HCEC 1CT (cell line): Measurements from ENCODE around the gene GRIK1.

Experiments
- DNase-seq: peaks from one replicate; pipeline ENCODE4 v3.0.0-alpha.2; 2017

The GRIK1 gene

DNA sequence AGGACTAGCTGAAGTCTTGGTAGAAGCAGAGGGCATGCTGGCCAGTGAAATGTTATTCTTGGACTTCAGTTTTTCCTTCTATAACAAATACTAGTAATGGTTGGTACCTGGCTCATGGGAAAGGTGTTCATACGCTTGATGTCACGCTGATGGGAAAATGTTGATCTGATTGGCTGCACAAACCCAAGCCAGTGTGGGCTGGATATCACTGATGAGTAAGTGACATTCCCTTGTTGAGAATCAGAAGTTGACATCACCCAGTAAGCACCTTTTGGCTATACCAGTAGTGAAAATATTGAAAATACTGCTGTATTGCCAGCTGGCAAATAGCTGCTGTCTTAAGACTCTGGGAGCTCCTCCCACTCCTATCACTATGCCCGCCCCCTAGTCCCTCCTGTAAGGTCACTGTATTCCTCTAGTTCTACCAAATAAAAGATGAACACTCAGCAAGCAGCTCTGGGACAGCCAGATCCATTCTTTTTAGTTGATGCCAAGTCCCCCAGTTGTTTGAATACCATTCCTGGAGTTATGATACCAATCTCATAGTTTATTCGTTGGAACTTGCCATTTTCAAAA lies 168.2 kb downstream of the GRIK1 start:
- DNase-seq, result no peak

- no peak for DNase-seq
Observed at GRCh38 chr21:29763674-29764073, 176.1 kb downstream of the GRIK1 start.

- no peak for DNase-seq
Observed at GRCh38 chr21:29762570-29763082, 177.2 kb downstream of the GRIK1 start.

DNA sequence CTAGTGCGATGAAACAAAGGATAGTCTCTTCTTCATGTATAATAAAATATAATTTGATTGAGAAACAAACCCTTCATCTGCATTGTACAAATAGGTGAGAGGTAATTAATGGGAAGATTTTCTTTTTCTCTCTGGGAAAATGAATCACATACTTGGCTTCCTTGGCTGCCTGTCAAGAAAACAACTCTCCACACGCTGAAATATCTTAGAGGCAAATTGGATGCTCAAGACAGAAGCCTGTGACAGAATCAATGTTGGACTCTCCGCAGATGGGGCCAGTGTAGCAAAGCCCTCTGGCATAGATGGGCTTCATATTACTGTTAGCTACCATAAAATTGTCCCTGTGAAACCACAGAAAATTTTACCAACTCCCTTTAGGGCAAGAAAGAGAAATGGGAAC lies 186.6 kb downstream of the GRIK1 start:
- DNase-seq, result no peak

- no peak for DNase-seq
Observed at GRCh38 chr21:29751473-29752185, 188.2 kb downstream of the GRIK1 start.

DNA sequence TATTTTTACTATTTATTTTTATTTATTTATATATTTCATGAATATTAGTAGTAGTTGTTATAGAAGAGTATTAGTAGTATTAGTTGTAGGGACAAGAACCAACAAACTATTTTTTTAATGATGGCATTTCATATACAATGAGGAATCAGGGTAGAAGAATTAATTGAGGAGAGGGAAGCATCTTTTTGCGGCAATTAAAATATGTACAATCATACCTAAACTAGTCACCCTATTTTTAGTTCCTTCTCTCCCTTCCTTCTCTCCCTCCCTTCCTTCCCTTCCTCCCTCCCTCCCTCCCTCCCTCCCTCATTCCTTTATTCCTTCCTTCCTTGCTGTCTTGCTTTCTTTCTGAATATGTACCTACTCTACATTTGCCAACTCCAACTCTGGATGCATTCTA lies 189.8 kb downstream of the GRIK1 start:
- no peak for DNase-seq

DNA sequence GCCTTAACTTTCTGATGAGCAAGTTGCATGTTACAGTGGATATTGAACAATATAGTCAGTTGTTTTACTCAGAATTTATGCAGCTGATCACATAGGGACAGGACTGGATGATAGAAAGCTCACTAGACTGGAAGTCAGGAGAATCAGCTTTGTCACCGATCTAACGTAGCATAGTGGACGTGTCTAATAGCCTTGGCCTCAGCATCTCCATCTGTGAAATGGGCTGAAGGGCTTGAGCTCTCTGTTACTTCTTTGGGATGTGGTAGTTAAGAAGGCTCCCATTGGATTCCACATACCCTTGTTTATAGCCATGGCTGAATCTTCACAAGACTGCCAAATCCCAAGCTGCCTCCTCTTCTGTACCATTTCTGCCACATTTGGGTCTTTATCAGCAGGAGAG lies 190.6 kb downstream of the GRIK1 start:
- no peak for DNase-seq

DNA sequence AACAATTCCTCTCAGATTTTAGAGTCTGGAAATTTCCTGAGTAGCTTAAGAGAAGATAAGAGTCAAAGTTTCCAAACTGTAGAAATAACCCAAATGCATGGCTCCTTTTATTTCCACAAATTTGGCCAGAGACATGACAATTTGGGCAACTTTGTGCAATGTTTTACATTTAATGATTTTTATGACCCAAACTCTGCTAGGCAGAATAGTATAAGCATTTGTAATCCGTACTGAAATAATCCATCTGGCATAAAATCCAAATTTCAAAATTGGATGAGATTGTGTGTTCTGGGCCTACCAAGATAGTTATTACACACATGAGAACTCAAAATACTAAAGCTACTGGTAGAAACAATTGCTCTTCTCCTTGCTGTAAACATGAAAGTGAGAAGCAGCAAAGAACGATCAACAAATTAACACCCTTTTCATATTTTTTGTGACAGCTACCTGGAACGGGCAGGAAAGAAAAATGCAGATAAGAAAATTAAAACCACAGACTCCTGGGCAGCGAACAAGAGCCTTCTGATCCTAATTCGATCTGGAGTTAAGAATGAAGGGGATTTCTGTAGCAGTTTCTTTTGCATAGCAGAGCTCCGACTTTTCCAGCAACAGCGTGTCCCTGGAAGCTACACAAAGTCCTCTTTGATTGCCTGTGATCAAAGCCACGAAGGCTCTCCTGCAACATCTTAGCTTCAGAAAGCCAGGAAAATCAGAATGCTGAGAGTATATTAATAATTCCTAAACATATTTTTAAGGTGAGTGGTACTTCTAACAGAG lies 191.2 kb downstream of the GRIK1 start:
- DNase-seq, result no peak

- DNase-seq, result no peak
Observed at GRCh38 chr21:29741761-29742160, 198.0 kb downstream of the GRIK1 start.

GRCh38 chr21:29739176-29739575 lies 200.6 kb downstream of the GRIK1 start:
- no peak for DNase-seq

- DNase-seq, result no peak
Observed at GRCh38 chr21:29738730-29739129, 201.1 kb downstream of the GRIK1 start.

GRCh38 chr21:29737186-29737585 lies 202.6 kb downstream of the GRIK1 start:
- DNase-seq, result no peak

DNA sequence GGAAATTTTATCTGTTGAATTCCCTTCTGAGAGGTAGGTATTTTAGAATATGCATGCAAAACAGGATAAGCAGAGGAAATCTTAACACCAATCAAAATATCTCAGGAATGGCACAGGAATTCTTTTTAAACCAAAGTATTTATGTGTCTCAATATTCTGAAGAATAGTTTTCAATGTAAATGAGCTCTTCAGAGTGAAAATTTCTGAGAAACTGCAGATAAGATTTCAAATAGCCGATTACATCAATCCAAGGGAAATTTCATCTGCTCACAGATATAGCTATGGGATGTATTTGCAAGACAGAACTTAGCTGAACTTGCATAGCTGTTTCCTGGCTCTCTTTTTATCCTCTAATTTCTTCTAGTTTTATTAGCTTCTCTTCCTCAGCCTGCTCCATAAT lies 209.5 kb downstream of the GRIK1 start:
- no peak for DNase-seq

- no peak for DNase-seq
Observed at GRCh38 chr21:29726044-29726443, 213.8 kb downstream of the GRIK1 start.

DNA sequence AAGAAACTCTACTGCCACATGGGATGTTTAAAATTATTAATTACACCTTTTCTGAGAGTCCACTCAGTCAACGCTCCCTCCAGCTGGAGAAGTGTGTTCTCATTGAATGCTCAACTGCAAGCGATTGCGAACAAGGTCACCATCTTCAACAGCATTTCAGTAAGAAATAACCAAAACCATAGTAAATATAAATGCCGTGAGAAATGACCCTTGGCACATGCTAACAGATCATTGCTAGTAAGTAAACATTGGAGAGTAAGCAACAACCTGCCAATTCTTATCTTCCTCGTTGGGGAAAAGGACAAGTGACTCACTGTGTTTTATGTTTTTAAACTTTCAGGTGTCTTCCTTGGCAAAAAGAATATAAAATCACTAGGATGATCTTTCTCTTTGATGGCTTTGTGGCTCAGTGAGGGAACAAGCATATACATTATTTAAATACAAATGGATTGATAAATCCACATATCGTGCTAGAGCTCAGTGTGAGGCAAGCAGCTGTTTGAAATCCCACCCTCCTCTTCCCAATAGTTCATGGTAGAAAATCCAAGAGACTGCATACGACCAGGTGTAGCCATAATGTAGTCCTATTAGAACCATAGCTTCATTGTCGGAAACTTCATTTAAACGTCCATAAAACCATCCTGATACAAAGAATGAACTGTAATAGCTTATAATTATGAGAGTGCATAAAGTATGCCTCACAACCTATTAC lies 214.6 kb downstream of the GRIK1 start:
- DNase-seq, result no peak

GRCh38 chr21:29721964-29722363 lies 217.8 kb downstream of the GRIK1 start:
- DNase-seq, result no peak

DNA sequence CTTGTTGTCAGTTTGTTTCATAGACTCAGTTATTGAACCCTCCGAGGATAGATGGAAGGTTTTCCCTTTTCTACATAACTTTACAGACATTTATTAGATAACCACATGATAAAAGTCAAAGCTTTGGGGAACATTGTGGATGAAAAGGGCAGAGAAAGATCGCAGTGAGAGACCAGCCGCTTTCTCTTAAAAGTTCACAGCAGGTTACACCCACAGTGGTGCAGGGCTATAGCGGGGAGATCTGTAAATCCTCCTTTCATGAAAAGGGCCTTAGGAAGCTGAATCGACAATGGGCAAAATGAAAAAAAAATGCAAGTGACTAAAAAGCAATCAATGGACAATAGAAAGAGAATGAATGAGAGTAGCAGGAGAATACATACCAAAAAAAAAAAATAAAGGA lies 218.6 kb downstream of the GRIK1 start:
- DNase-seq, result no peak

DNA sequence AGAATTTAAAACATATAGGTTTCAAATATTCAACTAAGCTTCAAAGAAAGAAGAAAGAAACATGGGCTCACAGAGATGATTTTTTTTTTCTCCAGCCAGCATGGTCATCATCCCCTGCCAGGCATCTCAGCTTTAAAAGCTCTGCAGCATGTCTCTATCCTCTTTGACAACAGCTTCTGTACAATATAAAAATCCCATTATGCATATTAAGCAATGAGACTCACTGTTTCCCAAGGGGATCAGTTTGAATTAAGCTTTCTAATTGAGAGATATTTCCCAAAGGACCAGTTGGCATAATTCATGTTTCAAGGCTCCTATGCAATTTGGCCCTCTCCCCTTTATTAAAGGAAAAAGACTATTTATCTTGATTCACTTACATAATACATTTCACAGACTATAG lies 220.3 kb downstream of the GRIK1 start:
- no peak for DNase-seq

DNA sequence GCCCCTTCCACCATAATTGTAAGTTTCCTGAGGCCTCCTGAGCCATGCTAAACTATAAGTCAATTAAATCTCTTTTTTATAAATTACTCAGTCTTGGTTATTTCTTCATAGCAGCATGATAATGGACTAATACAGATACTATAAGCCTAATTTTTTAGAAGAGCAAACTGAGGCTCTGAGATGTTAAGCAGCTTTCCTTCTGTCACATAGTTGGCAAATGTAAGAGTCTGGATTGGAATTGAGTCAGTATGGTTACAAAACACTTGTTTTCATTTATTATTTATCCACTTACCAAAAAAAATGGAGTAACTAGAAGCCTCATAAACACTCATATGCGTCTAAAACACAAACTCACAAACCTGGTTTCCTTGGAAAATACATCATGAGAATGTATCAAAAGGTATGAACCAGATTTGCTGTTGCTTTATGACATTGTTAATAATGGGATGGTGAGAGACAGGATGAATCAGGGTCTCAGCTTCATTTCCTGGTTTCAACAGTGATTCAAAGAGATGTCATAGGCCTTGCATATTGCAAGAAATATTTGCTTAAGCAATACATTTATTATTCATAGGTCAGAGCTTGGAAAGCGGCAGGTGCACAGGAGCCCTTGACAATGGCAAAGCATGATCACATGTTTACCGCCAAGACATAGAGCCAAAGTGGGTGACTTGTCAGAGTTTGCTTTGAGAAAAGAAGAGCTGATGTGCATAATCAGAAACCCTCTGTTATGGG lies 221.5 kb downstream of the GRIK1 start:
- peak; percentile 86 for DNase-seq

DNA sequence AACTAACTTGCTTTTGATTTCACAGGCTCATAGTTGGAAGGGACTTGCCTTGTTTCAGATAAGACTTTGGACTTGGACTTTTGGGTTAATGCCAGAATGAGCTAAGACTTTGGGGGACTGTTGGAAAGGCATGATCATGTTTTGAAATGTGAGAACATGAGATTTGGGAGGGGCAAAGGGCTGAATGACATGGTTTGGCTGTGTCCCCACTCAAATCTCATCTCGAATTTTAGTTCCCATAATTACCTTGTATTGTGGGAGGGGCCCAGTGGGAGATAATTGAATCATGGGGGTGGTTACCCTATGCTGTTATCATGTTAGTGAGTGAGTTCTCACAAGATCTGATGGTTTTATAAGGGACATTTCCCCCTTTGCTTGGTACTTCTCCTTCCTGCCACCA lies 222.1 kb downstream of the GRIK1 start:
- no peak for DNase-seq

GRCh38 chr21:29716753-29717152 lies 223.0 kb downstream of the GRIK1 start:
- no peak for DNase-seq

DNA sequence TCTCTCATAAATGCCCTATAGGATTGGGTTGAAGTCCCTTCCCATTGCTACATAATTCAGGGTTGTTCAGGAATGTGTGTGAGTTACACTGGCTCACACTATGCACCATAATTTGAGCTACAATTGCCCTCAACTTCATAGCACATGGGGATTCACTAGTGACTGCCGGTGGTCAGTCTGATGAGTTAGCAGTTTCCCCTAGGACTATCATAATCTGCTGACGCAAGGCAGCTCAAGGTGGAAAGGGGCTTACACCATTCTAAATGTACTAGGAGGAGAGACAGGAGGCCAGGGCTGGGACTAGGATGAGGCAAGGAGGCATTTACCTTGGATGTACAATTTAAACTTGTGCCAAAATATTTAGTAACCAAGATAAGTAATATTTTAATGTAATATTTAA lies 224.7 kb downstream of the GRIK1 start:
- DNase-seq, result no peak

GRCh38 chr21:29712818-29713217 lies 227.0 kb downstream of the GRIK1 start:
- DNase-seq, result no peak
